A549 (cell line): ENCODE results near the gene GALNT5.

Source experiments
- BHLHE40 ChIP-seq: IDR thresholded peaks from 2 replicates; pipeline ENCODE4 v1.6.1; 2012; ENCODE audit warnings: low read depth, low read length, inconsistent platforms
- EP300 ChIP-seq, 2 experiments: fragments of >200 bp; sonication (Bioruptor Twin); formaldehyde crosslinking; IDR thresholded peaks; 2 replicates in 1 of 2; 3 replicates in 1 of 2; pipeline ENCODE4 v1.6.1; 2016 to 2017
- MYC ChIP-seq: IDR thresholded peaks from 2 replicates; pipeline ENCODE4 v1.6.1; 2012; ENCODE audit warnings: mild to moderate bottlenecking, inconsistent platforms, low read length, improper control_type of control experiment, borderline replicate concordance
- POLR2A ChIP-seq: IDR thresholded peaks from 2 replicates; pipeline ENCODE4 v1.6.1; 2012; ENCODE audit warnings: mild to moderate bottlenecking, low read length
- POLR2AphosphoS2 ChIP-seq: conservative IDR thresholded peaks from 2 replicates; pipeline ENCODE4 v1.6.1; 2012; ENCODE audit warnings: low read length, improper control_type of control experiment, inconsistent platforms
- SMC3 ChIP-seq: fragments of >200 bp; sonication (Bioruptor Twin); formaldehyde crosslinking; IDR thresholded peaks from 3 replicates; pipeline ENCODE4 v1.6.1; 2018; ENCODE audit warnings: inconsistent platforms
- TF ChIP-seq, protein P1 (sequence below): fragments of >200 bp; sonication (Bioruptor Twin); formaldehyde crosslinking; IDR thresholded peaks from 3 replicates; pipeline ENCODE4 v1.5.1; 2016
- TF ChIP-seq, protein P2 (sequence below): fragments of 150-350 bp; IDR thresholded peaks from 2 replicates; pipeline ENCODE4 v1.6.1; 2014; ENCODE audit warnings: low read depth, mild to moderate bottlenecking, low read length
- TF ChIP-seq, protein P3 (sequence below): IDR thresholded peaks from 2 replicates; pipeline ENCODE4 v1.6.1; 2012

DNA sequence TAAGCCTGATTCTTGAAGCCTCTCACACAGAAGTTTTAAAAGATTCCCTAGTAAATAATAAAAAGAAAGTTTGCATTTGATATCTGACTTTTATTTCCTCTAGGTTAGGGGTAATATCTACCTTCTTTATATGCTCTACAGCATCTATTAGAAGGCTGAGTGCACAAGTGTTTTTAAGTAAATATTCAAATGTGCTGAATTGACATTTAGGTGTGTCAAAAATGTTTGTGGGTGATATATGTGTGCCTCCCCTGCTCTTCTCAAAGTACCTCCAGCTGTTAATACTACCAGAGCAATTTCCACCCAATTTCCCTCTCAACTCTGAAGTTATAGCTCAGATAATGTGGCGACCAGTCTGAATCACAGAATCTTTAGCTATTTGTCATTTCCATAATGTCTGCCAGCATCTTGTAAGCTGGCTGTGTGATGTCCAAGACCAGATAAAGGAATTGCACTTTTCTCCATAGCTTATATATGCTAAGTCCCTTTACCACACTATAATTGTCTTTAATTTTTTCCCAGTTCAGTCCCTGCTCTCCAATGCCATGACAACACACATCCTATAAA lies 92.5 kb downstream of the GALNT5 start:
- TF ChIP-seq, protein P1, sequence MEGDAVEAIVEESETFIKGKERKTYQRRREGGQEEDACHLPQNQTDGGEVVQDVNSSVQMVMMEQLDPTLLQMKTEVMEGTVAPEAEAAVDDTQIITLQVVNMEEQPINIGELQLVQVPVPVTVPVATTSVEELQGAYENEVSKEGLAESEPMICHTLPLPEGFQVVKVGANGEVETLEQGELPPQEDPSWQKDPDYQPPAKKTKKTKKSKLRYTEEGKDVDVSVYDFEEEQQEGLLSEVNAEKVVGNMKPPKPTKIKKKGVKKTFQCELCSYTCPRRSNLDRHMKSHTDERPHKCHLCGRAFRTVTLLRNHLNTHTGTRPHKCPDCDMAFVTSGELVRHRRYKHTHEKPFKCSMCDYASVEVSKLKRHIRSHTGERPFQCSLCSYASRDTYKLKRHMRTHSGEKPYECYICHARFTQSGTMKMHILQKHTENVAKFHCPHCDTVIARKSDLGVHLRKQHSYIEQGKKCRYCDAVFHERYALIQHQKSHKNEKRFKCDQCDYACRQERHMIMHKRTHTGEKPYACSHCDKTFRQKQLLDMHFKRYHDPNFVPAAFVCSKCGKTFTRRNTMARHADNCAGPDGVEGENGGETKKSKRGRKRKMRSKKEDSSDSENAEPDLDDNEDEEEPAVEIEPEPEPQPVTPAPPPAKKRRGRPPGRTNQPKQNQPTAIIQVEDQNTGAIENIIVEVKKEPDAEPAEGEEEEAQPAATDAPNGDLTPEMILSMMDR = no peak
- TF ChIP-seq, protein P2, sequence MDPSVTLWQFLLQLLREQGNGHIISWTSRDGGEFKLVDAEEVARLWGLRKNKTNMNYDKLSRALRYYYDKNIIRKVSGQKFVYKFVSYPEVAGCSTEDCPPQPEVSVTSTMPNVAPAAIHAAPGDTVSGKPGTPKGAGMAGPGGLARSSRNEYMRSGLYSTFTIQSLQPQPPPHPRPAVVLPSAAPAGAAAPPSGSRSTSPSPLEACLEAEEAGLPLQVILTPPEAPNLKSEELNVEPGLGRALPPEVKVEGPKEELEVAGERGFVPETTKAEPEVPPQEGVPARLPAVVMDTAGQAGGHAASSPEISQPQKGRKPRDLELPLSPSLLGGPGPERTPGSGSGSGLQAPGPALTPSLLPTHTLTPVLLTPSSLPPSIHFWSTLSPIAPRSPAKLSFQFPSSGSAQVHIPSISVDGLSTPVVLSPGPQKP = no peak
- no peak for TF ChIP-seq POLR2A
- TF ChIP-seq SMC3 = no peak
- no peak for TF ChIP-seq BHLHE40
- no peak for TF ChIP-seq MYC
- TF ChIP-seq EP300 (IDR thresholded peaks at IDR 0.05) = no peak
- TF ChIP-seq, protein P3, sequence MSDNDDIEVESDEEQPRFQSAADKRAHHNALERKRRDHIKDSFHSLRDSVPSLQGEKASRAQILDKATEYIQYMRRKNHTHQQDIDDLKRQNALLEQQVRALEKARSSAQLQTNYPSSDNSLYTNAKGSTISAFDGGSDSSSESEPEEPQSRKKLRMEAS = no peak
- no peak for TF ChIP-seq POLR2AphosphoS2
